Tibial nerve (tissue), 4 donors: ENCODE results near the gene RASD2. TPM values are rescaled to one million over a fixed set of nuclear protein-coding genes. Genes with fewer than 3 reads are reported as not detected.

ENCODE experiments used
- DNase-seq, 2 donors: peaks; one replicate each; pipeline ENCODE4 v3.0.0-alpha.2; 2019; ENCODE audit warnings: low spot score in 2 of 2
- H3K27ac ChIP-seq, 4 donors: fragments of 200-600 bp; sonication (generic) in 3 of 4; one replicate each; pipeline ENCODE4 v1.5.1; 2017 to 2019; ENCODE audit warnings: mild to moderate bottlenecking in 1 of 4
- H3K27me3 ChIP-seq, 2 donors: fragments of 200-600 bp; sonication (generic) in 1 of 2; one replicate each; pipeline versions ENCODE4 v1.5.1 to v1.6.0; 2017 to 2019
- H3K36me3 ChIP-seq, 3 donors: fragments of 200-600 bp; sonication (generic); one replicate each; pipeline ENCODE4 v1.5.1; 2018 to 2019
- H3K4me1 ChIP-seq, 4 donors: fragments of 200-600 bp; sonication (generic) in 3 of 4; one replicate each; pipeline ENCODE4 v1.5.1; 2017 to 2019
- H3K4me3 ChIP-seq, 4 donors: fragments of 200-600 bp; sonication (generic) in 3 of 4; one replicate each; pipeline ENCODE4 v1.5.1; 2017 to 2019; ENCODE audit warnings: mild to moderate bottlenecking in 1 of 4, moderate library complexity in 1 of 4
- H3K9me3 ChIP-seq, 4 donors: fragments of 200-600 bp; sonication (generic) in 3 of 4; one replicate each; pipeline ENCODE4 v1.5.1; 2017 to 2019
- EP300 ChIP-seq, 2 donors: sonication (generic); formaldehyde crosslinking; IDR thresholded peaks; one replicate each; pipeline ENCODE4 v1.6.1; 2017; ENCODE audit warnings: antibody characterized with exemption in 2 of 2, mild to moderate bottlenecking in 1 of 2
- POLR2A ChIP-seq, 2 donors: fragments of 450-650 bp; IDR thresholded peaks; one replicate each; pipeline ENCODE4 v1.6.1; 2017; ENCODE audit warnings: antibody characterized with exemption in 2 of 2, mild to moderate bottlenecking in 2 of 2, moderate library complexity in 2 of 2
- WGBS, 2 donors: methylation state at CpG; one replicate each; pipeline ENCODE4 v1.1.5; 2018; 5-methylcytosine and 5-hydroxymethylcytosine counted together
- total RNA-seq, 4 donors: library from RNA; depleted of rRNA; stranded (reverse); fragments of >200 nt; gene quantifications; one replicate each; pipeline ENCODE4 v1.1.0, GENCODE V29; 2016
- TF ChIP-seq, protein P1 (sequence below), 5 experiments: fragments of 200-600 bp in 3 of 5; fragments of 450-650 bp in 2 of 5; sonication (generic) in 3 of 5; IDR thresholded peaks; one replicate each; pipeline ENCODE4 v1.5.1; 2016 to 2019; ENCODE audit warnings: antibody characterized with exemption in 5 of 5, mild to moderate bottlenecking in 3 of 5, moderate library complexity in 2 of 5

The RASD2 gene
- total RNA-seq, 4 donors from 2014 or later: 0.20 to 1.5 (median 0.40) TPM

DNA sequence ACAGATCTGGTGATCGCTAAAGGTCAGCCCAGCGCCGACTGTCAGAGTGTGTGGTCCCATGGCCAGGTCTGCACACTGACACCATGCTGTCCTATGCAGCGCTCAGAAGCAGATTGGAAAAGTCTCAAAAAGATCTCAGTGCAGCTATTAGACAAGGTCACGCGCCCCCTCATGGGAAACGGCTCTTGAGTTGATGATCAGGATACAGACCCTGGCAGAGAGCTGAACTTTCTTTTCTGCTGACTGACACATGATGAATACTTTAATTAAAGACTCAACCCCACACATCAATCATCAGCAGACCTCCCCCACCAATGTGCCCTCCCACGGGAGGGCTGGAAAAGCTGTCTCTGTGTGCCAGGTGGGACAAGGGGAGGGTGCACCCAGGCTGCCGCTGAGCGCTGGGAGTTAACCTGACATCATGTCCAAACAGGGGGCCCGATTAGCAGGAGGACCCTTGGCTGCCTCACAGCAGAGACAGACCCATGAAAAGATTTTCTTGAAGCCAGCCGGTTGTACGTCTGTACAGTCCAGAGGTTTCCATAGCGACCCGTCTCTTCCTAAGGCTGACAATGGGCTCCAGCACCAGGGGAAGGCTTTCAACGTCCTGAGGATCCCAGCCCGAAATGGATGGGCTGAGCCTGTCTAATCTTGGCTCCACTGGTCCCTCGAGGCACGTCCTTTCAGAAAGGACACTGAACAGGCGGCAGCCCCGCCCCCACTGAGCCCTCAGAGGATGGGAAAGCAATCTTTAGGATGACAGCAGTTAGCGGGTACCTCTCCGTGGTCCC lies 26.9 kb downstream of the RASD2 start:
- H3K4me3 ChIP-seq: no peak overlapping the region

DNA sequence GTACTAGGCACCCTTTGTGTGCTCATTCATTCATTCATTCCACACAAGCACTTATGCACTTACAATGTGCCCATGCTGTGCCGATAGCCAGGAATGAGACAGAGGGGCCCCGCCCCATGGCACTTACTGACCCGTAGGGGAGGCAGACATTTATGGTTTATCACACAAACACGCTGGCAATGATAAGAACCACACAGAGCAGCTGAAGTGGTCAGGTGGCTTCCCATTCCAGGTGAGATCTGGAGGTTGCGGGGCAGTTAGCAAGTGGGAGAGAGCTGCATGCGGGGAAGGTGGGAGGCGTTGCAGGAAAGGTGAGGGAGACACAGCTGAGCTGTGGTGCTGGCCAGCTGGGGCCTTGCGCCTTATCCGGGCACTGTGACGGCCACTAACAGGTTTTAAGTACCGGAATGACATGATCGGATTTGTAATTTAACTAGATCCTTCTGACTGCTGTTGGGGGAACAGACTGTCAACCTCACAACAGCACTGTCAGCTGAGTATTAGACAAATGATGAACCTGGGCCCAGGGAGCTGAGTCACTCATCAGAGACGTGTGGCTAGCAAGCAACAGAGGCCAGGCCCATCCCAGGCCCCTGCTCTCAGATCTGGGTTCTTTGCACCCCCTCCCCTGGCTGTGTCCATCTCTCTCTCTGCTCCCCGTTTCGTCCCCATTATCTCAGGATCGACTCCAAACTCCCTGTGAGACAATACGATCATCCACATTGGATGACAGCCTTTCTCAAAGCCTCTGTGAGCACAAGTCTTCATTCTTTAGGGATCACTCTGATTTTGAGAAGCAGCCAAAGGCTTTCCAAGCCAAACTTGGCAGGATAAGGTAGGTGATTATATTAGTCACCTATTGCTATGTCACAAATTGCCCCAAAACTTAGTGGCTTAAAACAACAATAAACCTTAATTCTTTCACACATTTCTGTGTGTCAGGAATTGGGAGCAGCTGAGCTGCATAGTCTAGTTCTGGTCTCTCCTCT lies 28.4 kb downstream of the RASD2 start:
- Histone ChIP-seq H3K4me1 (peaks cover 0 to 16% (median 0%) of the 10 kb centered on the region in 4 donors), H3K9me3 (no peaks in the 10 kb centered on the region), H3K27me3 (peaks cover 0 to 9% of the 10 kb centered on the region in 2 donors), H3K4me3 (no peak overlapping the region), H3K36me3 (no peaks in the 10 kb centered on the region), H3K27ac (no peak overlapping the region)
- no peak for DNase-seq
- TF ChIP-seq POLR2A (IDR thresholded peaks at IDR 0.05): no peak
- no peak for TF ChIP-seq EP300 (IDR thresholded peaks at IDR 0.05)
- TF ChIP-seq, protein P1, sequence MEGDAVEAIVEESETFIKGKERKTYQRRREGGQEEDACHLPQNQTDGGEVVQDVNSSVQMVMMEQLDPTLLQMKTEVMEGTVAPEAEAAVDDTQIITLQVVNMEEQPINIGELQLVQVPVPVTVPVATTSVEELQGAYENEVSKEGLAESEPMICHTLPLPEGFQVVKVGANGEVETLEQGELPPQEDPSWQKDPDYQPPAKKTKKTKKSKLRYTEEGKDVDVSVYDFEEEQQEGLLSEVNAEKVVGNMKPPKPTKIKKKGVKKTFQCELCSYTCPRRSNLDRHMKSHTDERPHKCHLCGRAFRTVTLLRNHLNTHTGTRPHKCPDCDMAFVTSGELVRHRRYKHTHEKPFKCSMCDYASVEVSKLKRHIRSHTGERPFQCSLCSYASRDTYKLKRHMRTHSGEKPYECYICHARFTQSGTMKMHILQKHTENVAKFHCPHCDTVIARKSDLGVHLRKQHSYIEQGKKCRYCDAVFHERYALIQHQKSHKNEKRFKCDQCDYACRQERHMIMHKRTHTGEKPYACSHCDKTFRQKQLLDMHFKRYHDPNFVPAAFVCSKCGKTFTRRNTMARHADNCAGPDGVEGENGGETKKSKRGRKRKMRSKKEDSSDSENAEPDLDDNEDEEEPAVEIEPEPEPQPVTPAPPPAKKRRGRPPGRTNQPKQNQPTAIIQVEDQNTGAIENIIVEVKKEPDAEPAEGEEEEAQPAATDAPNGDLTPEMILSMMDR (IDR thresholded peaks at IDR 0.05): no peak
- 83 to 84% methylated on average over 17 of the region's 17 CpGs for WGBS, 2 donors

More for the DNA sequence above, 26.9 kb downstream of the RASD2 start:
- Histone ChIP-seq H3K27me3 (peaks cover 0 to 9% of the 10 kb centered on the region in 2 donors), H3K4me1 (peaks cover 0 to 16% (median 0%) of the 10 kb centered on the region in 4 donors), H3K36me3 (no peaks in the 10 kb centered on the region), H3K27ac (no peak overlapping the region), H3K9me3 (no peaks in the 10 kb centered on the region)
- 45 to 51% methylated on average over 20 to 23 of the region's 23 CpGs for WGBS, 2 donors
- no peak for DNase-seq
- TF ChIP-seq POLR2A (IDR thresholded peaks at IDR 0.05): no peak
- TF ChIP-seq, protein P1 (IDR thresholded peaks at IDR 0.05): no peak
- TF ChIP-seq EP300 (IDR thresholded peaks at IDR 0.05): no peak

DNA sequence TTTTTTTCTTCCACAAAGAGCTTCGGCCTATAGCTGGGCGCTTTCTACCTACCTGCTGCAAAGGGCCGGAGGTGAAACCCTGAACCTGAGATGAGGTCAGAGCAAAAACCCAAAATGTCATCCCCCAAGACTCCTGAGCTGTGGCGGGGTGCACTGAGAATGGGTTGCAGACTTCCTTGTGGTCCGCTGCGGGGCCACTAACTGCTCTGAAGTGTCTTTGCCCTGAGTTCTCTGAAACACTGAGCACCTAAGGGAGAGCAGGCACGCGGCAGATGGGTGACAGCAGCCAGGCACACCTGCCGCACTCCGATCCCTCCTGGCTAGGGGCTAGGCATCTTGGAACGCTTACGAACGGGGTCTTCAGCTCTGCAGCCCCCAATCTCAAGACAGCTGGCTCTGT lies 29.3 kb downstream of the RASD2 start:
- Histone ChIP-seq H3K36me3 (no peaks in the 10 kb centered on the region), H3K9me3 (no peaks in the 10 kb centered on the region), H3K4me3 (no peak overlapping the region), H3K27ac (no peak overlapping the region), H3K27me3 (peaks cover 0 to 9% of the 10 kb centered on the region in 2 donors), H3K4me1 (peaks cover 0 to 10% (median 0%) of the 10 kb centered on the region in 4 donors)
- TF ChIP-seq POLR2A (IDR thresholded peaks at IDR 0.05) (no peak), EP300 (IDR thresholded peaks at IDR 0.05) (no peak)
- TF ChIP-seq, protein P1 (IDR thresholded peaks at IDR 0.05): no peak
- WGBS, 2 donors: 89 to 95% methylated on average over 13 of the region's 13 CpGs
- no peak for DNase-seq

DNA sequence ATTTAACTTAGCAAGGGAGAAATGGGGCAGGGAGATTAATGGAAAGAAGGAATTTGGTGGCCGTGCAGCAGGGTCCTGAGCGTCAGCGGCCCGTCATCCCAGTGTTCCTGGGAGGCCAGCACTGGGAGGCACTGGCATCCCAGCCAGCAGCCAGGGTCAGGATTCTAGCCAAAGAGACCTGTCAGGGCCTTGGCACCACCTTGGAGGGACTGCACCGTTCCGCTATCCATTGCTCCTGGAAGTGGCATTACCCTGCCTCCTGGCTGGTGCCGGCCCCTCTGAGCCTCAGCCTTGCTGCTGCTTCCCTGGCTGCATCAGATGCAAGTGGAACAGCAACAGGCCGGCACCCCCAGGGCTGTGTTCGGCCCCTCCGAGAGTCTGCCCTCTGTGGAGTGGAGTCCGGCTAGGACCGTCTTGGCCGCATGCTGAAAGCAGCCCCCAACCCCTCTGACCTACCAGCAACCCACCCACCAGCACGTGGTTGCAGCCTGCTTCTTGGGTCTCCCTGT lies 30.1 kb downstream of the RASD2 start:
- Histone ChIP-seq H3K27ac (no peak overlapping the region), H3K9me3 (no peaks in the 10 kb centered on the region), H3K27me3 (peaks cover 0 to 9% of the 10 kb centered on the region in 2 donors), H3K36me3 (no peaks in the 10 kb centered on the region), H3K4me3 (no peak overlapping the region), H3K4me1 (peaks cover 0 to 2% (median 0%) of the 10 kb centered on the region in 4 donors)
- WGBS, 2 donors: 88 to 90% methylated on average over 11 to 12 of the region's 14 CpGs
- no peak for TF ChIP-seq EP300 (IDR thresholded peaks at IDR 0.05)
- TF ChIP-seq, protein P1 (IDR thresholded peaks at IDR 0.05): no peak
- no peak for TF ChIP-seq POLR2A (IDR thresholded peaks at IDR 0.05)
- DNase-seq: no peak
